Loucy (cell line): Measurements from ENCODE around the gene RNF157.

Source experiments
- CTCF ChIP-seq: fragments of 200-600 bp; sonication (generic); conservative IDR thresholded peaks from 2 replicates; pipeline ENCODE4 v1.5.1; 2014; ENCODE audit warnings: mild to moderate bottlenecking, antibody characterized with exemption, low read length
- EZH2phosphoT487 ChIP-seq: fragments of 200-600 bp; IDR thresholded peaks from 2 replicates; pipeline ENCODE4 v1.6.1; 2018; ENCODE audit warnings: antibody characterized with exemption, mild to moderate bottlenecking, moderate library complexity, borderline replicate concordance

DNA sequence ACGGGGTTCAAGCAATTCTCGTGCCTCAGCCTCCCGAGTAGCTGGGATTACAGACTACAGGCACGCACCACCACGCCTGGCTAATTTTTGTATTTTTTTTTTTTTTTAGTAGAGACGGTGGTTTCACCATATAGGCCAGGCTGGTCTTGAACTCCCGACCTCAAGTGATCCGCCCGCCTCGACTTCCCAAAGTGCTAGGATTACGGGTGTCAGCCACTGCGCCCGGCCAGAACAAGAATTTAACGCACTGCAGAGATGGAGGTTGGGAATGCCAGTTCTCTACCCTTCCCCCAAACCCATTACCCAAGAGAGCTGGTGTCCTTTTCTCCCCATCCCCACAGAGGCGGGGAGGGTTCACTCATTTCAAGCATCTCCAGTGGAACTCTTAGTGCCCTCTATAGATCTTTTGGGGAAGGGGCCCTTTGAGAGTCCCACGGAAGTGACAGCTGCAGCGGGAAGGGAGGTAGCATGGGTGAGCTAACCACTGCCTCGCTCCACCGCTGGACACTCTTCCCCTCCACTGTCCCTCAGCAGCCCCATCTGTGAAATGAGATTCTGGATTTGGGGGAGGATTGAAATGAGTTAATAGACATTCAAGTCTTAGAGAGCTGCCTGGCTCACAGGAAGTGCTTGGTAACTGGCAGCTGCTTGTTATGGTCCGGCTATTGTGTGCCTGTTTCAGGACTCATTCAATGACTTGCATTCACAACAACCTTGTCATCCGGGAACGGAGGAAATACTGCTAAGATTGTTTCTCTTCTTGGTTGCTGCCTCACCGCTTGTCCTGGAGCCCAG, 21.3 kb upstream of the RNF157 start:
- TF ChIP-seq CTCF (0 out of 2 replicates have a peak, but pooled peaks have one; percentile 10), EZH2phosphoT487 (no peak)
